ENCODE results near the gene SPNS3. TPM values are rescaled to one million over a fixed set of nuclear protein-coding genes. Genes with fewer than 3 reads are reported as not detected.

Gene SPNS3
- polyA plus RNA-seq, 1 donor from 2014 or later = not detected

GRCh38 chr17:4406386-4406785 is 27.4 kb upstream of the SPNS3 start:
- no peaks in the 10 kb centered on the region for H3K9me2 ChIP-seq (ENCODE audit: insufficient read depth, low read length)
- H3K9me3 ChIP-seq (ENCODE audit: low read length) = no peaks in the 10 kb centered on the region
- H3K4me2 ChIP-seq (ENCODE audit: low read length) = no peak overlapping the region
- H3F3A ChIP-seq (ENCODE audit: insufficient read depth, low read length, poor library complexity, severe bottlenecking) = no peaks in the 10 kb centered on the region
- H3K27ac ChIP-seq (ENCODE audit: low read length) = no peak overlapping the region
- no peak overlapping the region for H3K4me3 ChIP-seq (ENCODE audit: low read length)
- no peak overlapping the region for H2AFZ ChIP-seq (ENCODE audit: low read depth, low read length)
- no peaks in the 10 kb centered on the region for H4K20me1 ChIP-seq (ENCODE audit: insufficient read depth)
- no peaks in the 10 kb centered on the region for H3K36me3 ChIP-seq (ENCODE audit: insufficient read depth, low read length)
- TF ChIP-seq SMC3 (conservative IDR thresholded peaks at IDR 0.05; ENCODE audit: poor library complexity) = no peak
- no peak for TF ChIP-seq POLR2AphosphoS5 (IDR thresholded peaks at IDR 0.05)
- TF ChIP-seq, protein P1, sequence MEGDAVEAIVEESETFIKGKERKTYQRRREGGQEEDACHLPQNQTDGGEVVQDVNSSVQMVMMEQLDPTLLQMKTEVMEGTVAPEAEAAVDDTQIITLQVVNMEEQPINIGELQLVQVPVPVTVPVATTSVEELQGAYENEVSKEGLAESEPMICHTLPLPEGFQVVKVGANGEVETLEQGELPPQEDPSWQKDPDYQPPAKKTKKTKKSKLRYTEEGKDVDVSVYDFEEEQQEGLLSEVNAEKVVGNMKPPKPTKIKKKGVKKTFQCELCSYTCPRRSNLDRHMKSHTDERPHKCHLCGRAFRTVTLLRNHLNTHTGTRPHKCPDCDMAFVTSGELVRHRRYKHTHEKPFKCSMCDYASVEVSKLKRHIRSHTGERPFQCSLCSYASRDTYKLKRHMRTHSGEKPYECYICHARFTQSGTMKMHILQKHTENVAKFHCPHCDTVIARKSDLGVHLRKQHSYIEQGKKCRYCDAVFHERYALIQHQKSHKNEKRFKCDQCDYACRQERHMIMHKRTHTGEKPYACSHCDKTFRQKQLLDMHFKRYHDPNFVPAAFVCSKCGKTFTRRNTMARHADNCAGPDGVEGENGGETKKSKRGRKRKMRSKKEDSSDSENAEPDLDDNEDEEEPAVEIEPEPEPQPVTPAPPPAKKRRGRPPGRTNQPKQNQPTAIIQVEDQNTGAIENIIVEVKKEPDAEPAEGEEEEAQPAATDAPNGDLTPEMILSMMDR (IDR thresholded peaks at IDR 0.05; ENCODE audit: poor library complexity, severe bottlenecking) = no peak
- no peak for TF ChIP-seq MXI1 (conservative IDR thresholded peaks at IDR 0.05; ENCODE audit: poor library complexity, severe bottlenecking)
- TF ChIP-seq REST (IDR thresholded peaks at IDR 0.05; ENCODE audit: borderline replicate concordance) = no peak
- no peak for TF ChIP-seq RAD21 (conservative IDR thresholded peaks at IDR 0.05)
- TF ChIP-seq EP300 (conservative IDR thresholded peaks at IDR 0.05; ENCODE audit: poor library complexity, severe bottlenecking) = no peak
- no peak for TF ChIP-seq TAF1 (IDR thresholded peaks at IDR 0.05; ENCODE audit: low read depth)
- no peak for TF ChIP-seq EZH2 (IDR thresholded peaks at IDR 0.05; ENCODE audit: borderline replicate concordance, insufficient read depth, low read length, poor library complexity, severe bottlenecking)
- H3K79me2 ChIP-seq (replicated peaks; ENCODE audit: insufficient read depth, low read length) = no peaks in the 10 kb centered on the region
- no peak overlapping the region for H3K9ac ChIP-seq (ENCODE audit: low read length)
- H3K27me3 ChIP-seq (ENCODE audit: insufficient read depth, low read depth, low read length) = no peaks in the 10 kb centered on the region

GRCh38 chr17:4407216-4407615 is 26.5 kb upstream of the SPNS3 start:
- H3K27ac ChIP-seq (ENCODE audit: low read length) = no peak overlapping the region
- no peak overlapping the region for H3K9ac ChIP-seq (ENCODE audit: low read length)

More at GRCh38 chr17:4407216-4407615, 26.5 kb upstream of the SPNS3 start:
- H3K36me3 ChIP-seq (ENCODE audit: insufficient read depth, low read length) = no peaks in the 10 kb centered on the region
- no peaks in the 10 kb centered on the region for H3K27me3 ChIP-seq (ENCODE audit: insufficient read depth, low read depth, low read length)
- TF ChIP-seq REST (IDR thresholded peaks at IDR 0.05; ENCODE audit: borderline replicate concordance) = no peak
- no peak for TF ChIP-seq POLR2AphosphoS5 (IDR thresholded peaks at IDR 0.05)
- no peak for TF ChIP-seq EZH2 (IDR thresholded peaks at IDR 0.05; ENCODE audit: borderline replicate concordance, insufficient read depth, low read length, poor library complexity, severe bottlenecking)
- TF ChIP-seq SMC3 (conservative IDR thresholded peaks at IDR 0.05; ENCODE audit: poor library complexity) = no peak
- no peak for TF ChIP-seq MXI1 (conservative IDR thresholded peaks at IDR 0.05; ENCODE audit: poor library complexity, severe bottlenecking)
- TF ChIP-seq TAF1 (IDR thresholded peaks at IDR 0.05; ENCODE audit: low read depth) = no peak
- TF ChIP-seq EP300 (conservative IDR thresholded peaks at IDR 0.05; ENCODE audit: poor library complexity, severe bottlenecking) = no peak
- TF ChIP-seq, protein P1 (IDR thresholded peaks at IDR 0.05; ENCODE audit: poor library complexity, severe bottlenecking) = no peak
- no peak for TF ChIP-seq RAD21 (conservative IDR thresholded peaks at IDR 0.05)
- no peak overlapping the region for H2AFZ ChIP-seq (ENCODE audit: low read depth, low read length)
- no peak overlapping the region for H3K4me2 ChIP-seq (ENCODE audit: low read length)
- H4K20me1 ChIP-seq (ENCODE audit: insufficient read depth) = no peaks in the 10 kb centered on the region
- no peaks in the 10 kb centered on the region for H3F3A ChIP-seq (ENCODE audit: insufficient read depth, low read length, poor library complexity, severe bottlenecking)
- no peaks in the 10 kb centered on the region for H3K9me2 ChIP-seq (ENCODE audit: insufficient read depth, low read length)
- no peaks in the 10 kb centered on the region for H3K79me2 ChIP-seq (replicated peaks; ENCODE audit: insufficient read depth, low read length)
- H3K9me3 ChIP-seq (ENCODE audit: low read length) = no peaks in the 10 kb centered on the region
- no peak overlapping the region for H3K4me3 ChIP-seq (ENCODE audit: low read length)
